CD4-positive, alpha-beta T cell treated with Interferon alpha-2 for 1 hour (primary cell): Measurements from ENCODE around the gene ABCB8.
"Not testable (repeated sequence)": the region's sequence is repeated elsewhere in the genome, so short reads cannot be mapped to it uniquely, and the experiment has no call there.

ENCODE experiments used
- DNase-seq, 2 donors: peaks; one replicate each; pipeline ENCODE4 v3.0.0-alpha.2; 2020 to 2022

Gene ABCB8

DNA sequence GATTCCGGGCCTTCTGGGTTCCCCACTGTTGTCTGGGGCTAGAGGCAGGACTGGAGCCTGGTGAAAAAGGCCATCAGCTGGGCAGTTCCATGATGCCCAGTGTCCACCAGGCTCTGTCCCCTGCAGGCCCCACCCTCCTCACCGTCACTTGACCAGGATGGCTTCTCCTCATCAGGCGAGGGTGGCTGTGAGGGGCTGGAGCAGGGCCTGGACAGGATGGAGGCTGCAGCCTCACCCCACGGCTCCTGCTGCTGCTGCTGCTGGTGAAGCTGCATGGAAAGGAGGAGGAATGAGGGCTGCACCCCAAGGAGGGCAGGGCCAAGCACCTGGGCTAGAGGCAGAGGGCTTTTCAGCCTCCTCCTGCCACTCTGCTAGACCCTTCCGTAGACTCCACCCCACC, 12.3 kb upstream of the ABCB8 start:
- DNase-seq: no peak

GRCh38 chr7:151016505-151016904, 11.7 kb upstream of the ABCB8 start:
- no peak for DNase-seq

GRCh38 chr7:151016942-151017341, 11.3 kb upstream of the ABCB8 start:
- DNase-seq: no peak

DNA sequence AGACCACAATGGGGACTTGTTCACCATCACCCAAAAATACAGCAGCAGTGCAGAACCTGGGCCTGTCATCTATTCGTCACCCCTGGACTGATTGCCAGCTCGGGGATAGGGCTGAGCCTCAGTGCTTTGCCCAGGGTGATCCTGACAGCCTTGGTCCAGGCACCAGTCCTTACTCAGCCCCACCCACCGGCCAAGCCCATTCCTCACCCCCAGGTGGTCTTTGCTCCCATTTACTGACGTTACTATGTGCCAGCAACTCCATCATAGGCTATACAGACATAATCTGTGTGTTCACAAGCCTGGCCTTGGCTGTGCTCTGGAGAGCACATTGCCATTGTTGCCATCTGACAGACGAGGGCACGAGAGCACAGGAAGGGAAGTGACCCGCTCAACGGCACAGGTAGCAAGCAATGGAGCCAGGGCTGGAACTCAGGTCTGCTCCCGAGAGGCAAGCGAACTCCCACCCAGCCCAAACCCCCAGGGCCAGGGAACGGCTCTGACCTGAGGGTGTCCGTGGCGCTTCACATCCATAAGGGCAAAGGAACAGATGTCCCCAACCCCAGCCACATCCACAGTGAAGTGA, 10.8 kb upstream of the ABCB8 start:
- no peak for DNase-seq

- peak; percentile 75 to 83 for DNase-seq
Measured at GRCh38 chr7:151017953-151018420, 10.3 kb upstream of the ABCB8 start.

- peak in 1 of 2 donors; percentile 52 for DNase-seq
Measured at GRCh38 chr7:151018421-151019129, 9.7 kb upstream of the ABCB8 start.

GRCh38 chr7:151019130-151019447, 9.2 kb upstream of the ABCB8 start:
- DNase-seq: no peak

DNA sequence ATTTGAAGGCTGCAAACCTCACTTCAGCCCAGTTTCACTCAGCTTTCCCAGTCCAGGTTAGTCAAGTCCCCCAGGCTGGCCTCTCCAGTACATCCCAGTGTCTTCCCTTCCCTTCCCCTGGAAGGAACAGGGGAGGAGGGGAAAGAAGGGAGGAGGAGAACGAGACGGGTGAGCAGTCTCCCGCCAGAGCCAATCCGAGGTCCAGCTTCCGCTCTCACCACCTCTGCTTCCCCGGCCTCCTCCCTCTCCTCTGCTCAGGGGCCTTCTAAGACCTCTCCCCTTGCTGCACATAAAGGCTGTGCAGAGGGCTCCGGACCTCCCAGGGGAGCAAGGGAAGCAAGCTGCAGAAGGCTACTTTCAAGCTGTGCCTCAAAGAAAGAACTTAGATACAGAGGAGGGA, 8.0 kb upstream of the ABCB8 start:
- no peak for DNase-seq

GRCh38 chr7:151023232-151023631, 5.0 kb upstream of the ABCB8 start:
- no peak for DNase-seq

DNA sequence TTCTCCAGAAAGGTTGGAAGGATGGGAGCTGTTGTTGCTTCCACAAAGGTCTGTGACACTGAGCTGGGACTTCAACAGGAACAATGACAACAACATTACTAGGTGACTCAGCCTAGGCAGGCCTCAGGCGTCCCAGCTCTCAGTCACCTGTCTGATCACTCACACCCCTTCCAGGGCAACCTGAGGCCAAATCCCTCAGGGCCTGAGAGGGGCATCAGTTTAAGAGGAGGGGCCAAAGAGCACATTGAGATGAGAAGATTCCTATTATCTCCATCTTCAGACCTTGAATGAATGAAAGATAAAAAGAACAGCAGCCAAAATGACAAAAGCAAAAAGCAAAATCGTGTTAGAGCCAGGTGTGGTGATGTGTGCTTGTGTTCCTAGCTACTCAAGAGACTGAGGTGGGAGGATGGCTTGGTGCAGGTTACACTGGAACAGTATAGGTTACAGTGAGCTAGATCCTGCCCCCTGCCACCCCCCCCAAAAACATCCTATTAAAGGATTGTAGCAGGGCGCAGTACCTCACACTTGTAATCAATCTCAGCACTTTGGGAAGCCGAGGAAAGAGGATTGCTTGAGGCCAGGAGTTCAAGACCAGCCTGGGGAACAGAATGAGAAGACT, 3.7 kb upstream of the ABCB8 start, which contains the start of gene ATG9B:
Gene ATG9B, minus strand, starts transcription at position 60 of the 622 bp plus-strand sequence. CDS start 71 bp downstream, outside the sequence.
- DNase-seq: no peak

DNA sequence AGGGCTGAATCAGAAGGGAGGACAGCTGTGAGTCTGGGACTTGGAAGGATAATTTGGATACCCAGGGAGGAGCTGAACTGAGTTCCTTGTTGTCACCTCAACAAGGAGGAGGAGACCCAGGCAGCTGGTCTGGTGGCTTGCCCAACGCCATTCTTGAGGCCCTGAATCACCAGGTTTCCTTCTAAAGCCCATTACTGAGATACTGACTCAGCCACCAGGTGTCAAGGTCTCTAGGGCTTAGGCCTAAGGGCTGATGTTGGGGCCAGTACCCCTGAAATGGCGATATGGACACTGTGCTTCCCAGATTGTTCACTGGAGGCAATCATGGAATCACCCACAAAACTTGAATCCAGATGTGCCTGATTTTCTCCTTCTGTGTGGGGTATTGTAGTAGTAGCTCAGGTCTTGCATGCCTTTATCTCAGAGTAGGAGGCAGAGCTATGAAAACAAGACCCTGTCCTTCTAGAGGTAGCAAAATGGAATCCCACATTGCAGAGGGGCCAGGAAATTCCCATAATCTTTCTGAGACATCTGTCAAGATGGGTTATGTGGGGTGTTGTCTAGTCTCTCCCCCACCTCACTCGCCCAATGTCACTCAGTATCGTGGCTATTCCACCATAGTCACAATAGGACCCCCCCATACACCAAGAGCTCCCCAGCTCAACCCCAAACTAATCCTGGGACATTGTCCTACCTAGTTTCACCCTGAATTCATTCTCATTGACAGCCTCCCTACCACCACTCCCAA, 2.2 kb upstream of the ABCB8 start:
- DNase-seq: no peak

DNA sequence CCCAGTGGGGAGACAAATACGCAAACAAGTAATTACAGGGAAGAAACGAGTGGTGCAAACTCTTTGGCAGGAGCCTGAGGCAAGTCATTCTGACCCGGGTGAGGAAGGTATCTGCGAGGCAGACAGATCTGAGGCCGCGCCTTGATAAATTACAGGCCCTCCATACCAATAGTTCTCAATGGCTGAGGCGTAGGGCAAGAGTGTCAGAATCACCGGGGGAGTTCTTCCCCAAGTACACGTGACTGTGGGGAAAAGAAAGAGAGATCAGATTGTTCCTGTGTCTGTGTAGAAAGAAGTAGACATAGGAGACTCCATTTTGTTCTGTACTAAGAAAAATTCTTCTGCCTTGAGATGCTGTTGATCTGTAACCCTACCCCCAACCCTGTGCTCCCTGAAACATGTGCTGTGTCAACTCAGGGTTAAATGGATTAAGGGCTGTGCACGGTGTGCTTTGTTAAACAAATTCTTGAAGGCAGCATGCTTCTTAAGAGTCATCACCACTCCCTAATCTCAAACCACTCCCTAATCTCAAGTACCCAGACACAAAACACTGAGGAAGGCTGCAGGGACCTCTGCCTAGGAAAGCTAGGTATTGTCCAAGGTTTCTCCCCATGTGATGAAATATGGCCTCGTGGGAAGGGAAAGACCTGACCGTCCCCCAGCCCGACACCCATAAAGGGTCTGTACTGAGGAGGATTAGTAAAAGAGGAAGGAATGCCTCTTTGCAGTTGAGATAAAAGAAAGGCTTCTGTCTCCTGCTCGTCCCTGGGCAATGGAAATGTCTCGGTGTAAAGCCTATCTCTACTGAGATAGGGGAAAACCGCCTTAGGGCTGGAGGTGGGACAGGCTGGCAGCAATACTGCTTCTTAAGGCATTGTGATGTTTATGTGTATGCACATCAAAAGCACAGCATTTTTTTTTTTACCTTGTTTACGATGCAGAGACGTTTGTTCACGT, 1.2 kb upstream of the ABCB8 start:
- not testable (repeated sequence) for DNase-seq

GRCh38 chr7:151027728-151028130, 521 bp upstream of the ABCB8 start:
- DNase-seq: not testable (repeated sequence)

DNA sequence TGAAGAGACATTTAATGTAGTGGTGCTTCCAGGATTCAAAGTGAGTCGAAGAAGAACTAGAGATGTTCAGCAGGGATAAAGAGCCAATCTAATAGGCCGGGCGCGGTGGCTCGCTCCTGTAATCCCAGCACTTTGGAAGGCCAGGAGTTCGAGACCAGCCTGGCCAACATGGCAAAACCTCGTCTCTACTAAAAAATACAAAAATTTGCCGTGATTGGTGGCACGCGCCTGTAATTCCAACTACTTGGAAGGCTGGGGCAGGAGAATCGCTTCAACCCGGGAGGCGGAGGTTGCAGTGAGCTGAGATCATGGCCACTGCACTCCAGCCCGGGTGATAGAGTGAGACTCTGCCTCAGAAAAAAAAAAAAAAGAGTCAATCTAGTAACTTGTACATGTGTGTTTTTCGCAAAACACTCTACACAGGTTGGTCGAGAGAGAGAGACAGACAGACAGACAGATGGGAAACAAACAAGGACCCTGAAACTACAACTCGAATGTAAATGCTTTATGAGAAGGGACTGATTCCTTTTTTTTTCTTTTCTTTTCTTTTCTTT, 775 bp downstream of the ABCB8 start:
- DNase-seq: no peak

GRCh38 chr7:151031011-151031410, 2.8 kb downstream of the ABCB8 start:
- no peak for DNase-seq

- no peak for DNase-seq
Measured at GRCh38 chr7:151032936-151033863, 5.0 kb downstream of the ABCB8 start.

GRCh38 chr7:151033864-151034249, 5.6 kb downstream of the ABCB8 start:
- no peak for DNase-seq

GRCh38 chr7:151034312-151035025, 6.2 kb downstream of the ABCB8 start:
- DNase-seq: no peak

DNA sequence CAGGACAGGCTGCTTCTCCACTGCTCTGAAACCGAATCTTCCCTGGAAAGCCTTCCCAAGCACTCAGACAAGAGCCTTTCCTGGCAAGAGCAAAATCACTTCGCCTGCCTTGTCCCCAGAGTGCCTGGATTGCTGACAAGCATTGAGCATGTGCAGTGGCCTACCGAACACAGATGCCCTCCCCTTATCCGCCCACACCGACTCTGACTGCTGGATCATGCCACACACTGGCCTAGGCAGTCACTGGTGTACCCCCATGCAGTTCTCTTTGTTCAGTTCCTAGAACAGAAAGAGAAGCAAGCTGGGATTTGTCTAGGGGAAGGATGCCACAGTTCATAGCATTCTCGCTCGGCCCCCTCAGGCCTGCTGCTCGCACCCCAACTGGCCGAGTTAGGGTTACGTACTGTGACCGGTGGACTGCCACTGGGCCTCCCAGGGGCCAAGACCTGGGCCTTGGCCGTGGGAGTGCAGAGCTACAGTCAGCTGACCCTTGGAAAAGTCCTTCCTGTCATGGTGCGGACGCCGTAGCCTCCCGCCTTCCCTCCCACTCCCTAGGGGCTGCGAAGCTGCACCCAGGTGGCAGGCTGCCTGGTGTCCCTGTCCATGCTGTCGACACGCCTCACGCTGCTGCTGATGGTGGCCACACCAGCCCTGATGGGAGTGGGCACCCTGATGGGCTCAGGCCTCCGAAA, 6.9 kb downstream of the ABCB8 start:
- no peak for DNase-seq

GRCh38 chr7:151035902-151036301, 7.7 kb downstream of the ABCB8 start:
- DNase-seq: no peak
